ENCODE data around the gene MYRIP.
"Not testable (repeated sequence)": the region's sequence is repeated elsewhere in the genome, so short reads cannot be mapped to it uniquely, and the experiment has no call there.

DNA sequence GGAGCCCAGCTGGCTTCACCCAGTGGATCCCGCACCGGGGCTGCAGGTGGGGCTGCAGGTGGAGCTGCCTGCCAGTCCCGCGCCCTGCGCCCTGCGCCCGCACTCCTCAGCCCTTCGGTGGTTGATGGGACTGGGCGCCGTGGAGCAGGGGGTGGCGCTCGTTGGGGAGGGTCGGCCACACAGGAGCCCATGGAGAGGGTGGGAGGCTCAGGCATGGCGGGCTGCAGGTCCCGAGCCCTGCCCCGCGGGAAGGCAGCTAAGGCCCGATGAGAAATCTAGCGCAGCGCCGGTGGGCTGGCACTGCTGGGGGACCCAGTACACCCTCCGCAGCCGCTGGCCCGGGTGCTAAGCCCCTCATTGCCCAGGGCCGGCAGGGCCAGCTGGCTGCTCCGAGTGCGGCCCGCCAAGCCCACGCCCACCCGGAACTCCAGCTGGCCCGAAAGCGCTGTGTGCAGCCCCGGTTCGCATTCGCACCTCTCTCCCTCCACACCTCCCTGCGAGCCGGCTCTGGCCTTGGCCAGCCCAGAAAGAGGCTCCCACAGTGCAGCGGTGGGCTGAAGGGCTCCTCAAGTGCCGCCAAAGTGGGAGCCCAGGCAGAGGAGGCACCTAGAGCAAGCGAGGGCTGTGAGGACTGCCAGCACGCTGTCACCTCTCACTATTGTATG lies 268.6 kb downstream of the MYRIP start:
- not testable (repeated sequence) for TF ChIP-seq FOXK2 (IDR thresholded peaks at IDR 0.05); FOXA1 (IDR thresholded peaks at IDR 0.05); CTBP1 (IDR thresholded peaks at IDR 0.05; ENCODE audit: borderline replicate concordance); L3MBTL2 (conservative IDR thresholded peaks at IDR 0.05); TARDBP (IDR thresholded peaks at IDR 0.05); NFRKB (IDR thresholded peaks at IDR 0.05); ARNT (IDR thresholded peaks at IDR 0.05); SUZ12 (IDR thresholded peaks at IDR 0.05); ZNF384 (IDR thresholded peaks at IDR 0.05); SP1 (IDR thresholded peaks at IDR 0.05)
